ENCODE results near the gene ZNF860. TPM values are rescaled to one million over a fixed set of nuclear protein-coding genes. Genes with fewer than 3 reads are reported as not detected.
"Not testable (repeated sequence)": the region's sequence is repeated elsewhere in the genome, so short reads cannot be mapped to it uniquely, and the experiment has no call there.

Gene ZNF860
- polyA plus RNA-seq, 1 of the 3 experiments (the other 2 are of a cell fraction) = not detected

DNA sequence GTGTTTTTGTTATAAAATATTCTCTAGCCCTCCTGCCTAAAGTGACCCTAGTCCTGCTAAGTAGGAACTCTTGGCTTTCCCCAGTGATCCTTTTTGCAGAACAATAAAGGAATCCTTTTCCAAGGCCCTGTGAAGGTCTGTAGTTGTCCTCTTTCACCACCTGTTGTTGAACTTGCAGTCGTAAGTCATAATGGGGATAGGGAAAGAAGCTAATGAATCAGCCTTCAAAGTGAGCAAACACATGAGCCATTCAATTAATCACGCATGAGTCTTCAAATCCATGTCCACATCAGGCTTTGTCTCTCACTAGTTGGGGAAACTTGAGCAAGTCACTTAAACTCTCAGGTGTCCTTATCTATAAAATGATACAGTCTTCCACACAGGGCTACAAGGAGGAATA lies 27.6 kb downstream of the ZNF860 start:
- POLR2A ChIA-PET = no interaction called here

DNA sequence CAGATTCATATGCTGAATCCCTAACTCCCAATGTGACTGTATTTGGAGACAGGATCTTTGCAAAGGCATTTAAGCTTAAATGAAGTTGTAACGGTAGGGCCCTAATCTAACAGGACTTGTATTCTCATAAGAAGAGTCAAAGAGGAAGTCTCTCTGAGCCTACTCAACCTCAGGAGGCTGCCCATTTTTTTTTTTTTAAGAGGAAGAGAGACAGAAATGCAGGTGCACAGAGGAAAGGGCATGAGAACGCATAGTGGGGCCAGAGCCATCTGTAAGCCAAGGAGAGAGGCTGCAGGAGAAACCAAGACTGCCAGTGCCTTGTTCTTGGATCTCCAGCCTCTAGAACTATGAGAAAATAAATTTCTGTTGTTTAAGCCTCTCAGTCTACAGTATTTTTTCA lies 28.4 kb downstream of the ZNF860 start:
- Histone ChIP-seq H3K36me3 (replicated peaks in 1 of 2; ENCODE audit: control insufficient read depth in 1 of 2, insufficient read depth in 2 of 2, low read length in 1 of 2) (no peaks in the 10 kb centered on the region), H3K4me2 (no peak overlapping the region), H3F3A (replicated peaks; ENCODE audit: insufficient read depth) (no peaks in the 10 kb centered on the region), H3K9ac (no peak overlapping the region), H4K20me1 (ENCODE audit: insufficient read depth) (no peaks in the 10 kb centered on the region), H3K4me3 (ENCODE audit: low read depth in 2 of 2, low read length in 1 of 2) (no peak overlapping the region), H3K27ac (ENCODE audit: low read depth in 2 of 2, low read length in 1 of 2) (no peak overlapping the region), H2AFZ (ENCODE audit: low read depth) (no peak overlapping the region), H3K4me1 (ENCODE audit: control insufficient read depth in 1 of 2, insufficient read depth in 2 of 2, low read depth in 1 of 2, low read length in 1 of 2) (no peaks in the 10 kb centered on the region), H3K27me3 (ENCODE audit: insufficient read depth) (no peaks in the 10 kb centered on the region), H3K9me2 (no peaks in the 10 kb centered on the region), H3K79me2 (ENCODE audit: insufficient read depth) (no peaks in the 10 kb centered on the region), H3K9me3 (no peaks in the 10 kb centered on the region)
- ChIA-PET CTCF (interaction anchor here (1.9 to 2.1 kb wide), 2 partner anchors 9 to 134 kb away, joined by 8 to 10 read pairs; no protein-coding TSS in a partner anchor), POLR2A (no interaction called here)
- DNase-seq = no peak
- WGBS (ENCODE audit: low lambda C conversion rate) = 50% methylated on average over 2 of the region's 2 CpGs
- no peak for TF ChIP-seq EZH2phosphoT487 (IDR thresholded peaks at IDR 0.05; ENCODE audit: borderline replicate concordance, low read depth)
- TF ChIP-seq CHD2 (IDR thresholded peaks at IDR 0.05; ENCODE audit: low read length, partially characterized antibody) = no peak
- TF ChIP-seq, protein P1, sequence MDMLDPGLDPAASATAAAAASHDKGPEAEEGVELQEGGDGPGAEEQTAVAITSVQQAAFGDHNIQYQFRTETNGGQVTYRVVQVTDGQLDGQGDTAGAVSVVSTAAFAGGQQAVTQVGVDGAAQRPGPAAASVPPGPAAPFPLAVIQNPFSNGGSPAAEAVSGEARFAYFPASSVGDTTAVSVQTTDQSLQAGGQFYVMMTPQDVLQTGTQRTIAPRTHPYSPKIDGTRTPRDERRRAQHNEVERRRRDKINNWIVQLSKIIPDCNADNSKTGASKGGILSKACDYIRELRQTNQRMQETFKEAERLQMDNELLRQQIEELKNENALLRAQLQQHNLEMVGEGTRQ (IDR thresholded peaks at IDR 0.05; ENCODE audit: borderline replicate concordance, low read depth, low read length) = no peak
- TF ChIP-seq RAD21 (IDR thresholded peaks at IDR 0.05; ENCODE audit: low read length) = no peak
- TF ChIP-seq, protein P2, sequence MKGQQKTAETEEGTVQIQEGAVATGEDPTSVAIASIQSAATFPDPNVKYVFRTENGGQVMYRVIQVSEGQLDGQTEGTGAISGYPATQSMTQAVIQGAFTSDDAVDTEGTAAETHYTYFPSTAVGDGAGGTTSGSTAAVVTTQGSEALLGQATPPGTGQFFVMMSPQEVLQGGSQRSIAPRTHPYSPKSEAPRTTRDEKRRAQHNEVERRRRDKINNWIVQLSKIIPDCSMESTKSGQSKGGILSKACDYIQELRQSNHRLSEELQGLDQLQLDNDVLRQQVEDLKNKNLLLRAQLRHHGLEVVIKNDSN (IDR thresholded peaks at IDR 0.05; ENCODE audit: borderline replicate concordance, low read depth) = no peak
- no peak for TF ChIP-seq NRF1 (IDR thresholded peaks at IDR 0.05; ENCODE audit: low read depth, low read length)
- no peak for TF ChIP-seq YY1 (IDR thresholded peaks at IDR 0.05; ENCODE audit: low read depth)
- TF ChIP-seq FOXM1 (IDR thresholded peaks at IDR 0.05; ENCODE audit: low read depth) = no peak

More for the DNA sequence above, 27.6 kb downstream of the ZNF860 start:
- Histone ChIP-seq H3K27me3 (ENCODE audit: insufficient read depth) (no peaks in the 10 kb centered on the region), H3K79me2 (ENCODE audit: insufficient read depth) (no peaks in the 10 kb centered on the region), H3F3A (replicated peaks; ENCODE audit: insufficient read depth) (no peaks in the 10 kb centered on the region), H3K9me2 (no peaks in the 10 kb centered on the region), H3K4me2 (no peak overlapping the region), H3K4me3 (ENCODE audit: low read depth in 2 of 2, low read length in 1 of 2) (no peak overlapping the region), H3K9ac (no peak overlapping the region), H3K9me3 (no peaks in the 10 kb centered on the region), H2AFZ (ENCODE audit: low read depth) (no peak overlapping the region), H4K20me1 (ENCODE audit: insufficient read depth) (no peaks in the 10 kb centered on the region), H3K4me1 (ENCODE audit: control insufficient read depth in 1 of 2, insufficient read depth in 2 of 2, low read depth in 1 of 2, low read length in 1 of 2) (no peaks in the 10 kb centered on the region; a peak in 1 of 4 replicates), H3K27ac (ENCODE audit: low read depth in 2 of 2, low read length in 1 of 2) (no peak overlapping the region), H3K36me3 (replicated peaks in 1 of 2; ENCODE audit: control insufficient read depth in 1 of 2, insufficient read depth in 2 of 2, low read length in 1 of 2) (no peaks in the 10 kb centered on the region)
- 37% methylated on average over 2 of the region's 2 CpGs for WGBS (ENCODE audit: low lambda C conversion rate)
- TF ChIP-seq TAF1 (IDR thresholded peaks at IDR 0.05; ENCODE audit: borderline replicate concordance, low read depth, low read length) (no peak), RXRA (IDR thresholded peaks at IDR 0.05; ENCODE audit: borderline replicate concordance, low read depth) (no peak)
- DNase-seq = no peak
- CTCF ChIA-PET = interaction anchor here (1.9 to 2.1 kb wide), 2 partner anchors 10 to 135 kb away, joined by 8 to 10 read pairs; no protein-coding TSS in a partner anchor

DNA sequence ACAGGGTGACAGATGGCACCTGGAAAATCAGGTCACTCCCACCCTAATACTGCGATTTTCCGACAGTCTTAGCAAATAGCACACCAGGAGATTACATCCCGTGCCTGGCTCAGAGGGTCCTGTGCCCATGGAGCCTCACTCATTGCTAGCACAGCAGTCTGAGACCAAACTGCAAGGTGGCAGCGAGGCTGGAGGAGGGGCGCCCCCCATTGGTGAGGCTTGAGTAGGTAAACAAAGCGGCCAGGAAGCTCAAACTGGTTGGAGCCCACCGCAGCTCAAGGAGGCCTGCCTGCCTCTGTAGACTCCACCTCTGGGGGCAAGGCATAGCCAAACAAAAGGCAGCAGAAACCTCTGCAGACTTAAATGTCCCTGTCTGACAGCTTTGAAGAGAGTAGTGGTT lies 29.1 kb downstream of the ZNF860 start:
- H3K4me3 ChIP-seq (ENCODE audit: low read depth in 2 of 2, low read length in 1 of 2); H3K27me3 ChIP-seq (ENCODE audit: insufficient read depth); H2AFZ ChIP-seq (ENCODE audit: low read depth); H3K9me3 ChIP-seq; H4K20me1 ChIP-seq (ENCODE audit: insufficient read depth); H3F3A ChIP-seq (replicated peaks; ENCODE audit: insufficient read depth); POLR2A ChIA-PET; H3K36me3 ChIP-seq (replicated peaks in 1 of 2; ENCODE audit: control insufficient read depth in 1 of 2, insufficient read depth in 2 of 2, low read length in 1 of 2); H3K4me1 ChIP-seq (ENCODE audit: control insufficient read depth in 1 of 2, insufficient read depth in 2 of 2, low read depth in 1 of 2, low read length in 1 of 2); H3K27ac ChIP-seq (ENCODE audit: low read depth in 2 of 2, low read length in 1 of 2); H3K79me2 ChIP-seq (ENCODE audit: insufficient read depth); H3K9ac ChIP-seq; H3K4me2 ChIP-seq; H3K9me2 ChIP-seq; DNase-seq: not testable (repeated sequence)
- CTCF ChIA-PET = interaction anchor here (1.9 kb wide), 1 partner anchor 133 kb away, joined by 8 read pairs; no protein-coding TSS in a partner anchor
- WGBS (ENCODE audit: low lambda C conversion rate) = 53% methylated on average over 5 of the region's 7 CpGs

DNA sequence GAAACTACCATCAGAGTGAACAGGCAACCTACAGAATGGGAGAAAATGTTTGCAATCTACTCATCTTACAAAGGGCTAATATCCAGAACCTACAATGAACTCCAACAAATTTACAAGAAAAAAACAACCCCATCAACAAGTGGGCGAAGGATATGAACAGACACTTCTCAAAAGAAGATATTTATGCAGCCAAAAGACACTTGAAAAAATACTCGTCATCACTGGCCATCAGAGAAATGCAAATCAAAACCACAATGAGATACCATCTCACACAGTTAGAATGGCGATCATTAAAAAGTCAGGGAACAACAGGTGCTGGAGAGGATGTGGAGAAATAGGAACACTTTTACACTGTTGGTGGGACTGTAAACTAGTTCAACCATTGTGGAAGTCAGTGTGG lies 34.1 kb downstream of the ZNF860 start:
- POLR2A ChIA-PET; H3F3A ChIP-seq (replicated peaks; ENCODE audit: insufficient read depth); H3K27me3 ChIP-seq (ENCODE audit: insufficient read depth); H3K9ac ChIP-seq; H3K9me3 ChIP-seq; H3K9me2 ChIP-seq; H3K4me3 ChIP-seq (ENCODE audit: low read depth in 2 of 2, low read length in 1 of 2); H2AFZ ChIP-seq (ENCODE audit: low read depth); H3K4me2 ChIP-seq; H3K79me2 ChIP-seq (ENCODE audit: insufficient read depth); DNase-seq; H4K20me1 ChIP-seq (ENCODE audit: insufficient read depth); H3K4me1 ChIP-seq (ENCODE audit: control insufficient read depth in 1 of 2, insufficient read depth in 2 of 2, low read depth in 1 of 2, low read length in 1 of 2); H3K27ac ChIP-seq (ENCODE audit: low read depth in 2 of 2, low read length in 1 of 2); H3K36me3 ChIP-seq (replicated peaks in 1 of 2; ENCODE audit: control insufficient read depth in 1 of 2, insufficient read depth in 2 of 2, low read length in 1 of 2); CTCF ChIA-PET: not testable (repeated sequence)
- WGBS (ENCODE audit: low lambda C conversion rate) = 38% methylated on average over 3 of the region's 3 CpGs
